ENCODE measurements around the gene GYG2. TPM values are rescaled to one million over a fixed set of nuclear protein-coding genes. Genes with fewer than 3 reads are reported as not detected.
"Not testable (repeated sequence)": the region's sequence is repeated elsewhere in the genome, so short reads cannot be mapped to it uniquely, and the experiment has no call there.

GYG2 gene
- total RNA-seq, 1 experiment from 2014 or later = 9.0 TPM

- Mint-ChIP-seq H3K9me3 (ENCODE audit: low read depth, unreplicated experiment) (no peaks in the 10 kb centered on the region), H3K4me1 (ENCODE audit: low read depth, unreplicated experiment) (no peaks in the 10 kb centered on the region), H3K36me3 (ENCODE audit: insufficient read depth, unreplicated experiment) (no peaks in the 10 kb centered on the region), H3K27ac (ENCODE audit: unreplicated experiment) (no peak overlapping the region), H3K4me3 (ENCODE audit: low read depth, unreplicated experiment) (no peak overlapping the region), H3K27me3 (ENCODE audit: unreplicated experiment) (peaks cover 48% of the 10 kb centered on the region)
- TF ChIP-seq, protein P1, sequence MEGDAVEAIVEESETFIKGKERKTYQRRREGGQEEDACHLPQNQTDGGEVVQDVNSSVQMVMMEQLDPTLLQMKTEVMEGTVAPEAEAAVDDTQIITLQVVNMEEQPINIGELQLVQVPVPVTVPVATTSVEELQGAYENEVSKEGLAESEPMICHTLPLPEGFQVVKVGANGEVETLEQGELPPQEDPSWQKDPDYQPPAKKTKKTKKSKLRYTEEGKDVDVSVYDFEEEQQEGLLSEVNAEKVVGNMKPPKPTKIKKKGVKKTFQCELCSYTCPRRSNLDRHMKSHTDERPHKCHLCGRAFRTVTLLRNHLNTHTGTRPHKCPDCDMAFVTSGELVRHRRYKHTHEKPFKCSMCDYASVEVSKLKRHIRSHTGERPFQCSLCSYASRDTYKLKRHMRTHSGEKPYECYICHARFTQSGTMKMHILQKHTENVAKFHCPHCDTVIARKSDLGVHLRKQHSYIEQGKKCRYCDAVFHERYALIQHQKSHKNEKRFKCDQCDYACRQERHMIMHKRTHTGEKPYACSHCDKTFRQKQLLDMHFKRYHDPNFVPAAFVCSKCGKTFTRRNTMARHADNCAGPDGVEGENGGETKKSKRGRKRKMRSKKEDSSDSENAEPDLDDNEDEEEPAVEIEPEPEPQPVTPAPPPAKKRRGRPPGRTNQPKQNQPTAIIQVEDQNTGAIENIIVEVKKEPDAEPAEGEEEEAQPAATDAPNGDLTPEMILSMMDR (IDR thresholded peaks at IDR 0.05; ENCODE audit: unreplicated experiment) = no peak
- intact Hi-C loops (cut with micrococcal nuclease; ENCODE audit: unreplicated experiment) = no loop called here
- no TSS peak for BruUV-seq (replicated peaks)
- CTCF ChIA-PET = no interaction called here
- DNase-seq = no peak
Observed at GRCh38 chrX:2789569-2789968, 39.2 kb upstream of the GYG2 start.

GRCh38 chrX:2793752-2794151 lies 35.0 kb upstream of the GYG2 start:
- H3K36me3 Mint-ChIP-seq (ENCODE audit: insufficient read depth, unreplicated experiment) = no peaks in the 10 kb centered on the region
- DNase-seq = no peak
- CTCF ChIA-PET = no interaction called here
- intact Hi-C loops (cut with micrococcal nuclease; ENCODE audit: unreplicated experiment) = no loop called here
- no peak overlapping the region for H3K27ac Mint-ChIP-seq (ENCODE audit: unreplicated experiment)
- TF ChIP-seq, protein P1 (IDR thresholded peaks at IDR 0.05; ENCODE audit: unreplicated experiment) = no peak
- peaks cover 28% of the 10 kb centered on the region for H3K27me3 Mint-ChIP-seq (ENCODE audit: unreplicated experiment)
- no peak overlapping the region for H3K4me3 Mint-ChIP-seq (ENCODE audit: low read depth, unreplicated experiment)
- no peaks in the 10 kb centered on the region for H3K4me1 Mint-ChIP-seq (ENCODE audit: low read depth, unreplicated experiment)
- H3K9me3 Mint-ChIP-seq (ENCODE audit: low read depth, unreplicated experiment) = no peaks in the 10 kb centered on the region
- BruUV-seq (replicated peaks) = no TSS peak

DNA sequence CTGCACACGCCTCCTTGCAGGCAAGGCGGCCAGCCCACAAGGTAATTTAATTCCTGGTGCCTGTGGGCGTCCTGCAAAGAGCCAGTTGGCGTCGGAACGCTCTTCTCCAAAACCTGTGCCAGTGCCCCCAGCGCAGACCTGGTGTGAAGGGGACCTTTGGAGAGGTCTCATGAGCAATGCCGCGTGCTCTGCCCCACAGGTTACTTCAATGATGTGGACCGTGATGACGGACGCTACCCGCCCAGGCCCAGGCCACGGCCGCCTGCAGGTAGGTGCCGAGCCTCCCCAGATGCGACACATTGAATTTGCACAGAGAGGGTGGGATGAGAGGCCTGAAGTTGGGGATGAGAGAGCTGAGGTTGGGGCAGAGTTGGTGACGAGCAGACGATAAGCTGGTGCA lies 34.4 kb upstream of the GYG2 start:
- Mint-ChIP-seq H3K27me3 (ENCODE audit: unreplicated experiment) (peaks cover 28% of the 10 kb centered on the region), H3K36me3 (ENCODE audit: insufficient read depth, unreplicated experiment) (no peaks in the 10 kb centered on the region), H3K4me1 (ENCODE audit: low read depth, unreplicated experiment) (no peaks in the 10 kb centered on the region), H3K27ac (ENCODE audit: unreplicated experiment) (no peak overlapping the region), H3K4me3 (ENCODE audit: low read depth, unreplicated experiment) (no peak overlapping the region), H3K9me3 (ENCODE audit: low read depth, unreplicated experiment) (no peaks in the 10 kb centered on the region)
- CTCF ChIA-PET = no interaction called here
- no TSS peak for BruUV-seq (replicated peaks)
- TF ChIP-seq, protein P1 (IDR thresholded peaks at IDR 0.05; ENCODE audit: unreplicated experiment) = no peak
- intact Hi-C loops (cut with micrococcal nuclease; ENCODE audit: unreplicated experiment) = no loop called here
- DNase-seq = no peak

GRCh38 chrX:2796808-2797207 lies 31.9 kb upstream of the GYG2 start:
- not testable (repeated sequence) for H3K4me1 Mint-ChIP-seq (ENCODE audit: low read depth, unreplicated experiment); H3K36me3 Mint-ChIP-seq (ENCODE audit: insufficient read depth, unreplicated experiment); H3K9me3 Mint-ChIP-seq (ENCODE audit: low read depth, unreplicated experiment)

GRCh38 chrX:2799369-2799768 lies 29.4 kb upstream of the GYG2 start:
- H3K27me3 Mint-ChIP-seq (ENCODE audit: unreplicated experiment) = no peaks in the 10 kb centered on the region
- no peak for DNase-seq
- H3K9me3 Mint-ChIP-seq (ENCODE audit: low read depth, unreplicated experiment) = peaks cover 2% of the 10 kb centered on the region
- TF ChIP-seq, protein P1 (IDR thresholded peaks at IDR 0.05; ENCODE audit: unreplicated experiment) = no peak
- H3K27ac Mint-ChIP-seq (ENCODE audit: unreplicated experiment) = no peak overlapping the region
- BruUV-seq (replicated peaks) = no TSS peak
- intact Hi-C loops (cut with micrococcal nuclease; ENCODE audit: unreplicated experiment) = no loop called here
- no peak overlapping the region for H3K4me3 Mint-ChIP-seq (ENCODE audit: low read depth, unreplicated experiment)
- CTCF ChIA-PET = no interaction called here
- peaks cover 10% of the 10 kb centered on the region for H3K4me1 Mint-ChIP-seq (ENCODE audit: low read depth, unreplicated experiment)
- no peaks in the 10 kb centered on the region for H3K36me3 Mint-ChIP-seq (ENCODE audit: insufficient read depth, unreplicated experiment)

More at GRCh38 chrX:2796808-2797207, 31.9 kb upstream of the GYG2 start:
- DNase-seq; BruUV-seq (replicated peaks); intact Hi-C loops (cut with micrococcal nuclease; ENCODE audit: unreplicated experiment); H3K27ac Mint-ChIP-seq (ENCODE audit: unreplicated experiment); H3K4me3 Mint-ChIP-seq (ENCODE audit: low read depth, unreplicated experiment); CTCF ChIA-PET: not testable (repeated sequence)
- H3K27me3 Mint-ChIP-seq (ENCODE audit: unreplicated experiment) = peaks cover 18% of the 10 kb centered on the region

- H3K9me3 Mint-ChIP-seq (ENCODE audit: low read depth, unreplicated experiment); H3K27ac Mint-ChIP-seq (ENCODE audit: unreplicated experiment); H3K36me3 Mint-ChIP-seq (ENCODE audit: insufficient read depth, unreplicated experiment); CTCF ChIA-PET; DNase-seq; H3K4me3 Mint-ChIP-seq (ENCODE audit: low read depth, unreplicated experiment); H3K27me3 Mint-ChIP-seq (ENCODE audit: unreplicated experiment); intact Hi-C loops (cut with micrococcal nuclease; ENCODE audit: unreplicated experiment); BruUV-seq (replicated peaks): not testable (repeated sequence)
- peaks cover 16% of the 10 kb centered on the region for H3K4me1 Mint-ChIP-seq (ENCODE audit: low read depth, unreplicated experiment)
Observed at GRCh38 chrX:2799980-2800379, 28.8 kb upstream of the GYG2 start.
